Body of pancreas (tissue), 4 donors: ENCODE results near the gene LONRF2. TPM values are rescaled to one million over a fixed set of nuclear protein-coding genes. Genes with fewer than 3 reads are reported as not detected.

Experiments used
- ATAC-seq: fragments of 150-250 bp; one replicate; pipeline ENCODE4 v1.9.1; 2016
- DNase-seq, 4 donors: peaks; one replicate each; pipeline ENCODE4 v3.0.0-alpha.2; 2019
- H3K27ac ChIP-seq, 4 donors: fragments of 200-600 bp; sonication (generic); 1 replicate in 3 of 4; 2 replicates in 1 of 4; pipeline versions ENCODE4 v1.5.1 to v1.6.1; 2016 to 2019; ENCODE audit warnings: mild to moderate bottlenecking in 1 of 4, mixed read lengths in 1 of 4, moderate library complexity in 1 of 4
- H3K27me3 ChIP-seq, 2 donors: fragments of 200-600 bp; sonication (generic); one replicate each; pipeline ENCODE4 v1.6.0; 2016; ENCODE audit warnings: mild to moderate bottlenecking in 1 of 2
- H3K36me3 ChIP-seq, 2 donors: fragments of 200-600 bp; sonication (generic); replicated peaks in 1 of 2; 2 replicates each; pipeline ENCODE4 v1.5.1; 2016; ENCODE audit warnings: low read depth in 2 of 2; ENCODE audit not compliant: insufficient read depth in 1 of 2
- H3K4me1 ChIP-seq: fragments of 200-600 bp; sonication (generic); one replicate; pipeline ENCODE4 v1.6.0; 2016
- H3K4me3 ChIP-seq, 2 donors: fragments of 200-600 bp; sonication (generic); 1 replicate in 1 of 2; 2 replicates in 1 of 2; pipeline ENCODE4 v1.5.1; 2016 to 2019
- H3K9me3 ChIP-seq, 3 donors: fragments of 200-600 bp; sonication (generic); 1 replicate in 2 of 3; 2 replicates in 1 of 3; pipeline ENCODE4 v1.5.1; 2016
- CTCF ChIP-seq, 7 experiments: fragments of 450-650 bp in 4 of 7; fragments of 200-600 bp in 3 of 7; sonication (generic) in 3 of 7; IDR thresholded peaks; one replicate each; pipeline ENCODE4 v1.5.1; 2016 to 2019; ENCODE audit warnings: antibody characterized with exemption in 7 of 7
- POLR2A ChIP-seq, 3 donors: fragments of 450-650 bp; IDR thresholded peaks; one replicate each; pipeline ENCODE4 v1.6.1; 2016; ENCODE audit warnings: antibody characterized with exemption in 3 of 3, mild to moderate bottlenecking in 2 of 3
- WGBS, 2 donors: methylation state at CpG; one replicate each; pipeline ENCODE4 v1.1.5; 2017; 5-methylcytosine and 5-hydroxymethylcytosine counted together
- intact Hi-C: fragments of 100-400 bp; cut with DNase I; formaldehyde crosslinking; loops from one replicate; pipeline ENCODE4 v1.15.1; 2023
- total RNA-seq, 2 donors: library from RNA; depleted of rRNA; stranded (reverse); fragments of >200 nt; gene quantifications; one replicate each; pipeline ENCODE4 v1.1.0, GENCODE V29; 2016

LONRF2 gene
- total RNA-seq, 2 donors from 2014 or later: 12.5 to 14.2 TPM

GRCh38 chr2:100237163-100237562 lies 85.1 kb downstream of the LONRF2 start:
- no peaks in the 10 kb centered on the region for H3K4me1 ChIP-seq
- H3K4me3 ChIP-seq: no peak overlapping the region
- no peaks in the 10 kb centered on the region for H3K27me3 ChIP-seq
- no peaks in the 10 kb centered on the region for H3K36me3 ChIP-seq
- no peak for DNase-seq
- H3K27ac ChIP-seq: no peak overlapping the region
- intact Hi-C loops: no loop called here
- no peaks in the 10 kb centered on the region for H3K9me3 ChIP-seq
- ATAC-seq: no peak
- 60 to 70% methylated on average over 10 of the region's 10 CpGs for WGBS, 2 donors
- TF ChIP-seq POLR2A (IDR thresholded peaks at IDR 0.05) (no peak), CTCF (IDR thresholded peaks at IDR 0.05) (no peak)

- H3K36me3 ChIP-seq: no peaks in the 10 kb centered on the region
- WGBS, 2 donors: 70 to 85% methylated on average over 6 of the region's 6 CpGs
- H3K4me3 ChIP-seq: no peak overlapping the region
- DNase-seq (no peak), ATAC-seq (no peak)
- H3K27ac ChIP-seq: no peak overlapping the region
- no peaks in the 10 kb centered on the region for H3K4me1 ChIP-seq
- no peaks in the 10 kb centered on the region for H3K27me3 ChIP-seq
- TF ChIP-seq POLR2A (IDR thresholded peaks at IDR 0.05): no peak
- no peak for TF ChIP-seq CTCF (IDR thresholded peaks at IDR 0.05)
- intact Hi-C loops: no loop called here
- H3K9me3 ChIP-seq: no peaks in the 10 kb centered on the region
Observed at GRCh38 chr2:100236166-100236565, 86.1 kb downstream of the LONRF2 start.

- no peaks in the 10 kb centered on the region for H3K4me1 ChIP-seq
- intact Hi-C loops: no loop called here
- WGBS, 2 donors: 80 to 85% methylated on average over 4 of the region's 4 CpGs
Observed at GRCh38 chr2:100235581-100235980, 86.7 kb downstream of the LONRF2 start.

GRCh38 chr2:100235098-100235497 lies 87.2 kb downstream of the LONRF2 start:
- Histone ChIP-seq H3K27ac (no peak overlapping the region), H3K36me3 (no peaks in the 10 kb centered on the region), H3K27me3 (no peaks in the 10 kb centered on the region), H3K4me1 (no peaks in the 10 kb centered on the region), H3K9me3 (no peaks in the 10 kb centered on the region), H3K4me3 (no peak overlapping the region)
- ATAC-seq: no peak
- intact Hi-C loops: no loop called here
- TF ChIP-seq POLR2A (IDR thresholded peaks at IDR 0.05): no peak
- no peak for TF ChIP-seq CTCF (IDR thresholded peaks at IDR 0.05)
- no peak for DNase-seq
- WGBS, 2 donors: 58 to 75% methylated on average over 14 to 16 of the region's 16 CpGs

More at GRCh38 chr2:100235581-100235980, 86.7 kb downstream of the LONRF2 start:
- Histone ChIP-seq H3K27ac (no peak overlapping the region), H3K4me3 (no peak overlapping the region), H3K27me3 (no peaks in the 10 kb centered on the region), H3K36me3 (no peaks in the 10 kb centered on the region), H3K9me3 (no peaks in the 10 kb centered on the region)
- no peak for TF ChIP-seq POLR2A (IDR thresholded peaks at IDR 0.05)
- no peak for TF ChIP-seq CTCF (IDR thresholded peaks at IDR 0.05)
- ATAC-seq (no peak), DNase-seq (no peak)

- no peaks in the 10 kb centered on the region for H3K9me3 ChIP-seq
- TF ChIP-seq POLR2A (IDR thresholded peaks at IDR 0.05) (no peak), CTCF (IDR thresholded peaks at IDR 0.05) (no peak)
- ATAC-seq (no peak), DNase-seq (no peak)
- intact Hi-C loops: no loop called here
- H3K36me3 ChIP-seq: no peaks in the 10 kb centered on the region
- H3K4me3 ChIP-seq: no peak overlapping the region
- no peaks in the 10 kb centered on the region for H3K4me1 ChIP-seq
- no peaks in the 10 kb centered on the region for H3K27me3 ChIP-seq
- 81 to 89% methylated on average over 4 of the region's 4 CpGs for WGBS, 2 donors
- H3K27ac ChIP-seq: no peak overlapping the region
Observed at GRCh38 chr2:100234141-100234540, 88.2 kb downstream of the LONRF2 start.
